Neural progenitor cell (in vitro differentiated cells): ENCODE data around the gene GM2A. TPM values are rescaled to one million over a fixed set of nuclear protein-coding genes. Genes with fewer than 3 reads are reported as not detected.
"Not testable (repeated sequence)": the region's sequence is repeated elsewhere in the genome, so short reads cannot be mapped to it uniquely, and the experiment has no call there.

Experiments used
- DNase-seq: peaks from one replicate; pipeline ENCODE4 v3.0.0-alpha.2; 2016; ENCODE audit warnings: low spot score
- H2AFZ ChIP-seq: fragments of 200-600 bp; sonication (generic); replicated peaks from 2 replicates; pipeline ENCODE4 v1.6.1; 2016; ENCODE audit warnings: antibody characterized with exemption
- H3F3A ChIP-seq: fragments of 200-600 bp; sonication (generic); 2 replicates; pipeline ENCODE4 v1.6.1; 2016; ENCODE audit warnings: antibody characterized with exemption, low read depth
- H3K27ac ChIP-seq: fragments of 200-600 bp; sonication (generic); 2 replicates; pipeline ENCODE4 v1.5.1; 2016; ENCODE audit warnings: mild to moderate bottlenecking
- H3K27me3 ChIP-seq: fragments of 200-600 bp; sonication (generic); 2 replicates; pipeline ENCODE4 v1.6.1; 2016; ENCODE audit warnings: mild to moderate bottlenecking, moderate library complexity
- H3K36me3 ChIP-seq: fragments of 200-600 bp; sonication (generic); 2 replicates; pipeline ENCODE4 v1.5.1; 2016
- H3K4me1 ChIP-seq: fragments of 200-600 bp; sonication (generic); 2 replicates; pipeline ENCODE4 v1.6.1; 2016; ENCODE audit warnings: mixed run types
- H3K4me2 ChIP-seq: fragments of 200-600 bp; sonication (generic); 2 replicates; pipeline ENCODE4 v1.6.1; 2016
- H3K4me3 ChIP-seq: fragments of 200-600 bp; sonication (generic); 2 replicates; pipeline ENCODE4 v1.5.1; 2016
- H3K79me2 ChIP-seq: fragments of 200-600 bp; sonication (generic); 2 replicates; pipeline ENCODE4 v1.6.1; 2016; ENCODE audit warnings: low read depth
- H3K9ac ChIP-seq: fragments of 200-600 bp; sonication (generic); 2 replicates; pipeline ENCODE4 v1.6.1; 2016
- H3K9me3 ChIP-seq: fragments of 200-600 bp; sonication (generic); 2 replicates; pipeline ENCODE4 v1.5.1; 2016; ENCODE audit warnings: low read depth
- H4K20me1 ChIP-seq: fragments of 200-600 bp; sonication (generic); 2 replicates; pipeline ENCODE4 v1.6.1; 2016; ENCODE audit warnings: low read depth
- H3K27ac Mint-ChIP-seq: 3 replicates; pipeline ENCODE4 v1.8.0; 2021; ENCODE audit warnings: mixed read lengths
- H3K27me3 Mint-ChIP-seq: 2 replicates; pipeline ENCODE4 v1.8.0; 2022; ENCODE audit warnings: low read depth, mild to moderate bottlenecking, inconsistent platforms, moderate library complexity, mixed read lengths; ENCODE audit not compliant: insufficient read depth
- H3K36me3 Mint-ChIP-seq: 3 replicates; pipeline ENCODE4 v1.8.0; 2021; ENCODE audit warnings: mixed read lengths
- H3K4me1 Mint-ChIP-seq: 3 replicates; pipeline ENCODE4 v1.8.0; 2021; ENCODE audit warnings: mixed read lengths
- H3K4me3 Mint-ChIP-seq: 3 replicates; pipeline ENCODE4 v1.8.0; 2021; ENCODE audit warnings: mild to moderate bottlenecking, moderate library complexity, mixed read lengths
- H3K9me3 Mint-ChIP-seq: 3 replicates; pipeline ENCODE4 v1.8.0; 2020; ENCODE audit warnings: mixed read lengths
- CTCF ChIP-seq: fragments of 200-600 bp; sonication (generic); IDR thresholded peaks from 2 replicates; pipeline ENCODE4 v1.5.1; 2017; ENCODE audit warnings: antibody characterized with exemption, mild to moderate bottlenecking
- EZH2 ChIP-seq: fragments of 200-600 bp; sonication (generic); IDR thresholded peaks from 2 replicates; pipeline ENCODE4 v1.6.1; 2017; ENCODE audit warnings: antibody characterized with exemption, mild to moderate bottlenecking, moderate library complexity
- EZH2phosphoT487 ChIP-seq: fragments of 200-600 bp; sonication (generic); IDR thresholded peaks from 2 replicates; pipeline ENCODE4 v1.6.1; 2017; ENCODE audit warnings: antibody characterized with exemption
- total RNA-seq: library from RNA; depleted of rRNA; stranded (reverse); fragments of >200 nt; gene quantifications from 2 replicates; pipeline ENCODE4 v1.2.3, GENCODE V29; 2015; ENCODE audit warnings: low replicate concordance

GM2A gene
- total RNA-seq, 1 donor from 2014 or later = 19.4 TPM

- peaks cover 14% of the 10 kb centered on the region for H3K4me1 Mint-ChIP-seq
- no peak overlapping the region for H3K27ac ChIP-seq
- no peak for DNase-seq
- no peaks in the 10 kb centered on the region for H3K27me3 ChIP-seq
- no peaks in the 10 kb centered on the region for H3K4me1 ChIP-seq
- no peaks in the 10 kb centered on the region for H3F3A ChIP-seq
- H3K36me3 ChIP-seq = no peaks in the 10 kb centered on the region
- H3K36me3 Mint-ChIP-seq = no peaks in the 10 kb centered on the region
- H3K4me3 Mint-ChIP-seq = no peak overlapping the region
- H3K4me3 ChIP-seq = no peak overlapping the region
- no peak overlapping the region for H2AFZ ChIP-seq
- no peaks in the 10 kb centered on the region for H3K9me3 ChIP-seq
- H3K4me2 ChIP-seq = no peak overlapping the region
- no peak overlapping the region for H3K27ac Mint-ChIP-seq
- no peak overlapping the region for H3K9ac ChIP-seq
- no peaks in the 10 kb centered on the region for H3K9me3 Mint-ChIP-seq
- H3K79me2 ChIP-seq = no peaks in the 10 kb centered on the region
- TF ChIP-seq EZH2 (no peak), EZH2phosphoT487 (no peak), CTCF (no peak)
- H4K20me1 ChIP-seq = no peaks in the 10 kb centered on the region
- peaks cover 12% of the 10 kb centered on the region for H3K27me3 Mint-ChIP-seq
Observed at GRCh38 chr5:151296974-151297373, 44.0 kb downstream of the GM2A start.

GRCh38 chr5:151298063-151298855 is 45.3 kb downstream of the GM2A start:
- Mint-ChIP-seq H3K4me3 (no peak overlapping the region), H3K9me3 (no peaks in the 10 kb centered on the region), H3K4me1 (peaks cover 14% of the 10 kb centered on the region), H3K27ac (no peak overlapping the region), H3K36me3 (no peaks in the 10 kb centered on the region), H3K27me3 (peaks cover 9% of the 10 kb centered on the region)
- Histone ChIP-seq H3K4me2 (no peak overlapping the region), H4K20me1 (no peaks in the 10 kb centered on the region), H3K9ac (no peak overlapping the region), H3K79me2 (no peaks in the 10 kb centered on the region), H3K9me3 (no peaks in the 10 kb centered on the region), H3K27me3 (no peaks in the 10 kb centered on the region), H3F3A (no peaks in the 10 kb centered on the region), H3K4me1 (peaks cover 7% of the 10 kb centered on the region), H3K4me3 (no peak overlapping the region), H3K27ac (no peak overlapping the region), H2AFZ (peak overlapping the region; percentile 28), H3K36me3 (no peaks in the 10 kb centered on the region)
- DNase-seq = peak; percentile 55
- TF ChIP-seq EZH2phosphoT487 (no peak), CTCF (peak; percentile 49), EZH2 (no peak)

GRCh38 chr5:151303666-151304065 is 50.7 kb downstream of the GM2A start, which contains the start of gene SLC36A3:
TSS of gene SLC36A3 (minus strand) at chr5:151303766. CDS start at chr5:151303354, 412 bp downstream.
- no peaks in the 10 kb centered on the region for H3K4me1 Mint-ChIP-seq
- no peak within 1 kb of the TSS for H3K4me2 ChIP-seq
- H3K27me3 Mint-ChIP-seq = peaks cover 10% of the 10 kb centered on the region
- no peaks in the 10 kb centered on the region for H3K27me3 ChIP-seq
- H2AFZ ChIP-seq = peak within 1 kb of the TSS; percentile 76
- H3K79me2 ChIP-seq = no peaks in the 10 kb centered on the region
- no peaks in the 10 kb centered on the region for H3F3A ChIP-seq
- no peaks in the 10 kb centered on the region for H3K36me3 Mint-ChIP-seq
- DNase-seq = no peak
- H4K20me1 ChIP-seq = no peaks in the 10 kb centered on the region
- no peak within 1 kb of the TSS for H3K27ac Mint-ChIP-seq
- no peak within 1 kb of the TSS for H3K27ac ChIP-seq
- TF ChIP-seq CTCF (no peak), EZH2 (no peak), EZH2phosphoT487 (no peak)
- no peaks in the 10 kb centered on the region for H3K36me3 ChIP-seq
- H3K9ac ChIP-seq = no peak within 1 kb of the TSS
- H3K4me1 ChIP-seq = peaks cover 7% of the 10 kb centered on the region
- H3K4me3 Mint-ChIP-seq = no peak within 1 kb of the TSS
- no peak within 1 kb of the TSS for H3K4me3 ChIP-seq
- no peaks in the 10 kb centered on the region for H3K9me3 Mint-ChIP-seq
- no peaks in the 10 kb centered on the region for H3K9me3 ChIP-seq

GRCh38 chr5:151309266-151309665 is 56.3 kb downstream of the GM2A start:
- DNase-seq = not testable (repeated sequence)

GRCh38 chr5:151309821-151310220 is 56.8 kb downstream of the GM2A start:
- H3K4me3 ChIP-seq, H3K27me3 Mint-ChIP-seq: not testable (repeated sequence)

More at GRCh38 chr5:151309266-151309665, 56.3 kb downstream of the GM2A start:
- not testable (repeated sequence) for H3K79me2 ChIP-seq, H3K9ac ChIP-seq, H4K20me1 ChIP-seq, H3F3A ChIP-seq, H3K27ac Mint-ChIP-seq, H2AFZ ChIP-seq, H3K36me3 Mint-ChIP-seq, H3K27me3 ChIP-seq, H3K4me2 ChIP-seq, H3K4me1 ChIP-seq, H3K27me3 Mint-ChIP-seq, H3K9me3 ChIP-seq, H3K27ac ChIP-seq, H3K36me3 ChIP-seq, H3K4me1 Mint-ChIP-seq, H3K4me3 Mint-ChIP-seq, H3K4me3 ChIP-seq
- H3K9me3 Mint-ChIP-seq = peaks cover 15% of the 10 kb centered on the region

More at GRCh38 chr5:151309821-151310220, 56.8 kb downstream of the GM2A start:
- peaks cover 15% of the 10 kb centered on the region for H3K9me3 Mint-ChIP-seq
- not testable (repeated sequence) for H3K36me3 Mint-ChIP-seq, H3K4me3 Mint-ChIP-seq, H3K27me3 ChIP-seq, H3K27ac ChIP-seq, H4K20me1 ChIP-seq, H3K4me1 ChIP-seq, H3K4me2 ChIP-seq, H3K27ac Mint-ChIP-seq, H3K36me3 ChIP-seq, H3K9me3 ChIP-seq, H2AFZ ChIP-seq, H3K9ac ChIP-seq, DNase-seq, H3K79me2 ChIP-seq, H3K4me1 Mint-ChIP-seq, H3F3A ChIP-seq
